ENCODE results near the gene KCNK4.

DNA sequence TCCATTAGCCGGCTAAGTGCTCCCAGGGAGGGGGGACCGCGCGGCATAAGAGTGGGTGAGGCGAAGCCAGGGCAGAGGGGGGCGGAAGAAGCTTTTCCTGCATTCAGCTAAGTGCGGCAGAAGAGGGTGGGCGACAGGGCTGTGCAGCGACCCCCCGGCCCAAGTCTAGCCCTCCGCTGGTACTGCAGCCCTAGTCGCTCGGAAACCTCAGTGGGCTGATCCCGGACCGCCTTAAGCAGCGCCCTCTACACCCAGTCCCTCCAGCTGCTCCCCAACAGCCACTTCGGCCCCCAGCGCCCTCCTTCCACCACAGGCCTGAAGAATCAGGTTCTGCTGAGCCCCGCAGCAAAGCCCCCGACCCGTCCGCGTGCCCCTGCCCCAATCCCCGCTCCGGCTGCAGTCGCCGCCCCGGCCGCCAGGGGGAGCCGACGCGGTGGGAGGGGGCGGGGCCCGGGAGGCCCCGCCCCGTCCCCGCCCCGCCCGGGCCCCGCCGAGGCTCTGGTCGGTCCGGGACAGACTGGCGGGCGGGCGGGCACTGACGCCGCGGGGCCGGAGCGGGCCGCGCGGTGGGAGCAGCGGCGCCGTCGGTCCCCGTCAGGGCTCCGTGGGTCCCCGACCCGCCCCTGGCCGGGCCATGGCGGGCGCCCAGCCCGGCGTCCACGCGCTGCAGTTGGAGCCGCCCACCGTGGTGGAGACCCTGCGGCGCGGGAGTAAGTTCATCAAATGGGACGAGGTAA, 39.9 kb upstream of the KCNK4 start, which contains the start of gene PLCB3:
- TF ChIP-seq, protein P1, sequence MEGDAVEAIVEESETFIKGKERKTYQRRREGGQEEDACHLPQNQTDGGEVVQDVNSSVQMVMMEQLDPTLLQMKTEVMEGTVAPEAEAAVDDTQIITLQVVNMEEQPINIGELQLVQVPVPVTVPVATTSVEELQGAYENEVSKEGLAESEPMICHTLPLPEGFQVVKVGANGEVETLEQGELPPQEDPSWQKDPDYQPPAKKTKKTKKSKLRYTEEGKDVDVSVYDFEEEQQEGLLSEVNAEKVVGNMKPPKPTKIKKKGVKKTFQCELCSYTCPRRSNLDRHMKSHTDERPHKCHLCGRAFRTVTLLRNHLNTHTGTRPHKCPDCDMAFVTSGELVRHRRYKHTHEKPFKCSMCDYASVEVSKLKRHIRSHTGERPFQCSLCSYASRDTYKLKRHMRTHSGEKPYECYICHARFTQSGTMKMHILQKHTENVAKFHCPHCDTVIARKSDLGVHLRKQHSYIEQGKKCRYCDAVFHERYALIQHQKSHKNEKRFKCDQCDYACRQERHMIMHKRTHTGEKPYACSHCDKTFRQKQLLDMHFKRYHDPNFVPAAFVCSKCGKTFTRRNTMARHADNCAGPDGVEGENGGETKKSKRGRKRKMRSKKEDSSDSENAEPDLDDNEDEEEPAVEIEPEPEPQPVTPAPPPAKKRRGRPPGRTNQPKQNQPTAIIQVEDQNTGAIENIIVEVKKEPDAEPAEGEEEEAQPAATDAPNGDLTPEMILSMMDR (IDR thresholded peaks at IDR 0.05): peak; percentile 30 to 83 (median 77)
- TF ChIP-seq POLR2A (IDR thresholded peaks at IDR 0.05): peak; percentile 36 to 66

Measured in adrenal gland (tissue), 5 donors.